BJ (cell line): Measurements from ENCODE around the gene C17orf114.

Source experiments
- CTCF ChIA-PET: fragments of 350-600 bp; formaldehyde crosslinking; extraction: SDS; loops from one replicate; lab custom pipeline; 2021; ENCODE audit warnings: antibody characterized with exemption, inconsistent platforms; lab: Yijun Ruan, JAX
- POLR2A ChIA-PET: fragments of 300-600 bp; sonication (Branson Sonifier 250); formaldehyde crosslinking; extraction: SDS; loops from one replicate; lab custom pipeline; 2021; ENCODE audit warnings: antibody characterized with exemption; lab: Charles Lee
- DNase-seq: peaks from one replicate; pipeline ENCODE4 v3.0.0-alpha.2; 2011; ENCODE audit warnings: low read depth
- H3K27me3 ChIP-seq: 2 replicates; pipeline ENCODE4 v1.6.0; 2011; ENCODE audit warnings: low read length; ENCODE audit not compliant: control insufficient read depth, insufficient read depth
- H3K36me3 ChIP-seq: 2 replicates; pipeline ENCODE4 v1.5.1; 2011; ENCODE audit warnings: low read length; ENCODE audit not compliant: control insufficient read depth, insufficient read depth
- H3K4me3 ChIP-seq: 2 replicates; pipeline ENCODE4 v1.5.1; 2011; ENCODE audit warnings: low read depth, mild to moderate bottlenecking, control low read depth, low read length
- TF ChIP-seq, protein P1 (sequence below): IDR thresholded peaks from 2 replicates; pipeline ENCODE4 v1.5.1; 2011; ENCODE audit warnings: low read depth, mild to moderate bottlenecking, control low read depth, inconsistent platforms, low read length, moderate library complexity; ENCODE audit not compliant: insufficient read depth

C17orf114 gene

DNA sequence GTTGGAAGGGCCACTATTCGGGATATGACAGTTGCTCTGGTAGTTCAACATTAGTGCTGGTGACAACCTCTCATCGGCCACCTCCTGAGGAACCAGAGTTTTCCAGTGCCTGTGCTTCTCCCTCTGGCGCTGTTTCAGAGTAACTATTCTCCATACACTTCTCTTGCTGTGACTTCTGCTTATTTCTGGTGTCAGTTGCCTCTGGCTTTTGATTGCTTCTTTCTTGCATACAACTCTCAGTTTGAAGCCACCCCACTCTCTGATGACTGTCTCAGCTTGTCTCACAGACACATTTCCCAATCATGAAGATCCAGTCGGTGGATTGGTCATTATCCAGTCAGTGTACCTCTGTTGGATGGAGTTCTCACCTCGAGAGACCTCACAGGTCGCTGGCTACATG is 33.8 kb downstream of the C17orf114 start:
- TF ChIP-seq, protein P1, sequence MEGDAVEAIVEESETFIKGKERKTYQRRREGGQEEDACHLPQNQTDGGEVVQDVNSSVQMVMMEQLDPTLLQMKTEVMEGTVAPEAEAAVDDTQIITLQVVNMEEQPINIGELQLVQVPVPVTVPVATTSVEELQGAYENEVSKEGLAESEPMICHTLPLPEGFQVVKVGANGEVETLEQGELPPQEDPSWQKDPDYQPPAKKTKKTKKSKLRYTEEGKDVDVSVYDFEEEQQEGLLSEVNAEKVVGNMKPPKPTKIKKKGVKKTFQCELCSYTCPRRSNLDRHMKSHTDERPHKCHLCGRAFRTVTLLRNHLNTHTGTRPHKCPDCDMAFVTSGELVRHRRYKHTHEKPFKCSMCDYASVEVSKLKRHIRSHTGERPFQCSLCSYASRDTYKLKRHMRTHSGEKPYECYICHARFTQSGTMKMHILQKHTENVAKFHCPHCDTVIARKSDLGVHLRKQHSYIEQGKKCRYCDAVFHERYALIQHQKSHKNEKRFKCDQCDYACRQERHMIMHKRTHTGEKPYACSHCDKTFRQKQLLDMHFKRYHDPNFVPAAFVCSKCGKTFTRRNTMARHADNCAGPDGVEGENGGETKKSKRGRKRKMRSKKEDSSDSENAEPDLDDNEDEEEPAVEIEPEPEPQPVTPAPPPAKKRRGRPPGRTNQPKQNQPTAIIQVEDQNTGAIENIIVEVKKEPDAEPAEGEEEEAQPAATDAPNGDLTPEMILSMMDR = no peak
- H3K4me3 ChIP-seq = no peak overlapping the region
- no peak for DNase-seq
- ChIA-PET CTCF (interaction anchor here (1.1 kb wide), 1 partner anchor 9 kb away, joined by 3 read pairs; no protein-coding TSS in a partner anchor), POLR2A (no interaction called here)
- no peaks in the 10 kb centered on the region for H3K36me3 ChIP-seq
- peaks cover 6% of the 10 kb centered on the region for H3K27me3 ChIP-seq

- Histone ChIP-seq H3K36me3 (no peaks in the 10 kb centered on the region), H3K27me3 (peaks cover 3% of the 10 kb centered on the region; the same call in 1 of the 2 replicates), H3K4me3 (no peak overlapping the region)
- TF ChIP-seq, protein P1 = no peak
- POLR2A ChIA-PET = no interaction called here
- no peak for DNase-seq
- CTCF ChIA-PET = interaction anchor here (0.6 kb wide), 1 partner anchor 159 kb away, joined by 3 read pairs; no protein-coding TSS in a partner anchor
Observed at GRCh38 chr17:4766723-4767122, 35.4 kb downstream of the C17orf114 start.

DNA sequence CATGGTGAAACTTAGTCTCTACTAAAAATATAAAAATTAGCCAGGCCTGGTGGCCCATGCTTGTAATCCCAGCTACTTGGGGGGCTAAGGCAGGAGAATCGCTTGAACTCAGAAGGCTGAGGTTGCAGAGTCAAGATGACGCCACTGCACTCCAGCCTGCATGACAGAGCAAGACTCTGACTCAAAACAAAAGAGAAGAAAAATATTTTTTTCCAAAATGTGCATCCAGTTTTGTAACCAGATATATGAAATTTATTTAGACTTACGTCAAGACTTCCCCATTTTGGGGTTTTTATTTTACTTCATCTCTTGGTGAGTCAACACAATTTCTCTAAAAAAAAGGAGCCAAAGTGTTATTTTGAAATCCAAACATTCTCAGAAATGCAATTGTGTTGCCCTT is 35.9 kb downstream of the C17orf114 start:
- no peak overlapping the region for H3K4me3 ChIP-seq
- DNase-seq = no peak
- peaks cover 3% of the 10 kb centered on the region; the same call in 1 of the 2 replicates for H3K27me3 ChIP-seq
- no peaks in the 10 kb centered on the region for H3K36me3 ChIP-seq
- POLR2A ChIA-PET = no interaction called here
- CTCF ChIA-PET = no interaction called here
- TF ChIP-seq, protein P1 = no peak

- ChIA-PET POLR2A (no interaction called here), CTCF (interaction anchor here (1.0 kb wide), 1 partner anchor 10 kb away, joined by 3 read pairs; no protein-coding TSS in a partner anchor)
Observed at GRCh38 chr17:4764595-4764994, 37.5 kb downstream of the C17orf114 start.

DNA sequence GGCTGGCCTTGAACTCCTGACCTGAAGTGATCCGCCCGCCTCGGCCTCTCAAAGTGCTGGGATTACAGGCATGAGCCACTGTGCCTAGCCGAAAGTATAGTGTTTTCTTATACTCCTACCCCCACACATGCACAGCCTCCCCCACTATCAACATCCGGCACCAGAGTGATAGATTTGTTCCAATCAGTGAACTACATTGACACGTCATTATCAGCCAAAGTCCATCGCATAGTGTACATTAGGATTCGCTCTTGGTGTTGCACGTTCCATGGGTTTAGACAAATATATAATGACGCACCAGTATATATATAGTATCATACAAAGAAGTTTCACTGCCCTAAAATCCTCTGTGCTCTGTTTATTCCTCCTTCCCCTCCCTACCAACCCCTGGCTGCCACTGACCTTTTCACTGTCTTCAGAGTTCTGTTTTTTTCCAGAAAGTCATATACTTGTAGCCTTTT is 42.3 kb downstream of the C17orf114 start:
- no peak for DNase-seq
- ChIA-PET CTCF (no interaction called here), POLR2A (no interaction called here)
- no peaks in the 10 kb centered on the region for H3K36me3 ChIP-seq
- TF ChIP-seq, protein P1 = no peak
- H3K27me3 ChIP-seq = peaks cover 8% of the 10 kb centered on the region
- H3K4me3 ChIP-seq = no peak overlapping the region

More at GRCh38 chr17:4764595-4764994, 37.5 kb downstream of the C17orf114 start:
- no peak for DNase-seq
- Histone ChIP-seq H3K36me3 (no peaks in the 10 kb centered on the region), H3K4me3 (no peak overlapping the region), H3K27me3 (peaks cover 7% of the 10 kb centered on the region)
- TF ChIP-seq, protein P1 = no peak
